GM06990 (cell line): Measurements from ENCODE around the gene PRLH.

ENCODE experiments used
- DNase-seq: peaks from one replicate; pipeline ENCODE4 v3.0.0-alpha.2; 2011; ENCODE audit not compliant: insufficient read length; ENCODE audit errors: extremely low read depth
- H3K27me3 ChIP-seq: replicated peaks from 2 replicates; pipeline ENCODE4 v1.6.0; 2011; ENCODE audit warnings: low read length; ENCODE audit not compliant: control insufficient read depth, insufficient read depth
- H3K36me3 ChIP-seq: 2 replicates; pipeline ENCODE4 v1.5.1; 2011; ENCODE audit warnings: low read length; ENCODE audit not compliant: control insufficient read depth, insufficient read depth
- H3K4me3 ChIP-seq: replicated peaks from 2 replicates; pipeline ENCODE4 v1.5.1; 2011; ENCODE audit warnings: low read depth, mild to moderate bottlenecking, control low read depth, low read length
- TF ChIP-seq, protein P1 (sequence below): IDR thresholded peaks from 2 replicates; pipeline ENCODE4 v1.5.1; 2011; ENCODE audit warnings: low read length, control low read depth, mild to moderate bottlenecking, inconsistent platforms; ENCODE audit not compliant: insufficient read depth, poor library complexity, severe bottlenecking

PRLH gene

GRCh38 chr2:237530472-237531433 is 35.6 kb upstream of the PRLH start:
- Histone ChIP-seq H3K36me3 (no peaks in the 10 kb centered on the region; the same call in 1 of the 2 replicates), H3K4me3 (no peak overlapping the region), H3K27me3 (no peaks in the 10 kb centered on the region)
- TF ChIP-seq, protein P1, sequence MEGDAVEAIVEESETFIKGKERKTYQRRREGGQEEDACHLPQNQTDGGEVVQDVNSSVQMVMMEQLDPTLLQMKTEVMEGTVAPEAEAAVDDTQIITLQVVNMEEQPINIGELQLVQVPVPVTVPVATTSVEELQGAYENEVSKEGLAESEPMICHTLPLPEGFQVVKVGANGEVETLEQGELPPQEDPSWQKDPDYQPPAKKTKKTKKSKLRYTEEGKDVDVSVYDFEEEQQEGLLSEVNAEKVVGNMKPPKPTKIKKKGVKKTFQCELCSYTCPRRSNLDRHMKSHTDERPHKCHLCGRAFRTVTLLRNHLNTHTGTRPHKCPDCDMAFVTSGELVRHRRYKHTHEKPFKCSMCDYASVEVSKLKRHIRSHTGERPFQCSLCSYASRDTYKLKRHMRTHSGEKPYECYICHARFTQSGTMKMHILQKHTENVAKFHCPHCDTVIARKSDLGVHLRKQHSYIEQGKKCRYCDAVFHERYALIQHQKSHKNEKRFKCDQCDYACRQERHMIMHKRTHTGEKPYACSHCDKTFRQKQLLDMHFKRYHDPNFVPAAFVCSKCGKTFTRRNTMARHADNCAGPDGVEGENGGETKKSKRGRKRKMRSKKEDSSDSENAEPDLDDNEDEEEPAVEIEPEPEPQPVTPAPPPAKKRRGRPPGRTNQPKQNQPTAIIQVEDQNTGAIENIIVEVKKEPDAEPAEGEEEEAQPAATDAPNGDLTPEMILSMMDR, result no peak
- no peak for DNase-seq

DNA sequence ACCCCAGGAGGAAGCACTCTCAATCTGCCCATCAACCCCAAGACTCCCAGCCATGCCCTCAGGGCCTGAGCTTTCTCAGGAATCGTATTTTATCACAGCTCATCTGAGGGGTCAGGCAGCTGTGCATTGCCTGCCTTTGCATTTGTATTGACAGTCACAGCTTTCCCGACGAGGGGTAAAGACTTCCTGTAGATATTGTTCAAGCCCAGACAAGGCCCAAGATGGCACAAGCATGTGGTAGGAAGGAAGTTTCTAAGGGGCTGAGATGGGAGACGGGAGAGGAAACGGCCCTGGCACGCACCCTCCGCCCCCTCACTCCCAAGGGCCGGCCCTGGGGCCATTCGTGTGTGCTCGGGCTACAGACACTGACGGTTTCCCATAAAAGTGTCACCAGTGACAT is 34.2 kb upstream of the PRLH start:
- TF ChIP-seq, protein P1, result no peak
- no peak for DNase-seq
- H3K27me3 ChIP-seq, result no peaks in the 10 kb centered on the region
- H3K36me3 ChIP-seq, result no peaks in the 10 kb centered on the region; the same call in 1 of the 2 replicates
- H3K4me3 ChIP-seq, result no peak overlapping the region

DNA sequence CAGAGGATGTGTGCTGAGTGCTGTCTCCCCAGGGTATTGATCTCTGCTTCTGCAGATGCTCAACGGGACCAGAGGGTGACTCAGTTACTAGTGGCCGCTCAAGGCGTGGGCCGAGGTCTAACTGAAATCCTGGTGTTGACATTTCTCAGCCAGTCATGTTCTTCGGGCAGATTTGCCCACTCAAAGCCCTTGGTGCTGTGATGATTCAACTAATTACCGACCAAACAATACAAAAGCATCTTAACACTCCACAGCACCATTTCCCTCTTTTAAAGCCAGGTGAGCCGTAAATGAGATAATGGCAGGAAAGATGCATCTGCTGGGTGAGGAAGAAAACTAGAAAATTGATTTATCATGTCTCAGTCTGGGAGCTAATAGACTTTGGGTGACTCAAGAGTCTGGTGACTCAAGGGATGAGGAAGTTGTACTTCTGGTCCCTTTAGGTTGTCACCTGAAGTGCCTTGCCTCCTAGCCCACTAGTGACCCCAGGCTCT is 32.7 kb upstream of the PRLH start:
- H3K27me3 ChIP-seq, result no peaks in the 10 kb centered on the region
- H3K36me3 ChIP-seq, result no peaks in the 10 kb centered on the region; the same call in 1 of the 2 replicates
- DNase-seq, result no peak
- TF ChIP-seq, protein P1, result no peak
- no peak overlapping the region for H3K4me3 ChIP-seq

DNA sequence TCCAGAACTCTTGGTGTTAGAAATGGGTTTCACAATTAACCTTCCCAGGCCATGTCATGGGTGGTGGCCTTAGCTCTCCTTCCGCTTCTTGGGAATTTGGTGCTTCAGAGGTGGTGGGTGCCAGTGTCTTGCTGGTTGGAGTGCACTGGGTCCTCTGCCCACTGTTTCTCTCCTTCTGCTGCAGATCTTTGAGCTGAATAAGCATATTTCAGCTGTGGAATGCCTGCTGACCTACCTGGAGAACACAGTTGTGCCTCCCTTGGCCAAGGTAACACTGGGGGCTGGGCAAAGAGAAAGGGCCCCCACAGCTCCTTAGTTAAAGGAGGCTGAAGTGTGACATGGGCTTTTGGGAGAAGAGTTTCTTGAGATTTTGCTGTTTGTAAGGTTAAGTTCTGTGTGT is 32.0 kb upstream of the PRLH start:
- no peak for DNase-seq
- H3K36me3 ChIP-seq, result no peaks in the 10 kb centered on the region; the same call in 1 of the 2 replicates
- H3K4me3 ChIP-seq, result no peak overlapping the region
- TF ChIP-seq, protein P1, result no peak
- H3K27me3 ChIP-seq, result no peaks in the 10 kb centered on the region

DNA sequence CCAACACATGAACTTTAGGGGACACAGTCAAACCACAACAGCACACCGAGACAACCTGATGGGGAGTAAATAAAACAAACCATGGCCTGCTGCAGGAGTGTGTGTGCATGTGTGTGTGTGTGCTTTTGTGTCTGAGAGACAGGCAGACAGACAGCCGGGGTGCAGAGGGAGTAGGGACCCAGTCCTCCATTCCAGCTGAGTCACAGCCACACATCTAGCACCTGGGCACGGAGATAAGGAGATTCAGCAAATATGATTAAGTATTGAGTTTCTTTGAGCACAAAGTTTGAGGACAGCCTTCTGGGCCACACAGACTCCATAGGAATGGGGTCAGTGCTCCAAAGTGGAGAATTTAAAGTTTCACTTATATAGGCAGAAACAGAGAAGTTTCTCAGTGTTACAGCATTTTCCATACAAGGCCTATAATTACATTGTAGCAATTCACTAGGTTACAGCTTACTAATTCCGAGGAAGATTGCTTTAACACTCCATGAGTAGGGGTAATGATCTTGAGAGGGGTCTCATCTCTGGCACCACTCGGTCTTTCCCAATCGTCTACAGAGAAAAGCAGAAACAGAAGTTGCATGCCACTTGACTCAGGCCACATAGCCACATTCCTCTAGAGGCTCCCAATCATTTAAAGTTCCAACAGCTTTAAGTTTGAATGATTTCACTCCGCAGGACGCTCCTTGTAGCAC is 30.8 kb upstream of the PRLH start:
- H3K36me3 ChIP-seq, result no peaks in the 10 kb centered on the region; the same call in 1 of the 2 replicates
- H3K27me3 ChIP-seq, result no peaks in the 10 kb centered on the region
- no peak for DNase-seq
- TF ChIP-seq, protein P1, result no peak
- no peak overlapping the region for H3K4me3 ChIP-seq
